DND-41 (cell line): ENCODE results near the gene OR6F1.

ENCODE experiments used
- ATAC-seq: fragments of 200-7000 bp; cut with Tn5 transposase; 3 replicates; pipeline ENCODE4 v1.9.1; 2021; ENCODE audit warnings: low read depth; ENCODE audit not compliant: insufficient read depth
- DNase-seq: peaks from one replicate; pipeline ENCODE4 v3.0.0-alpha.2; 2020
- H2AFZ ChIP-seq: 2 replicates; pipeline ENCODE4 v1.6.0; 2012; ENCODE audit warnings: low read depth, low read length
- H3K27ac ChIP-seq: 2 replicates; pipeline ENCODE4 v1.5.1; 2012; ENCODE audit warnings: low read length, inconsistent platforms
- H3K27me3 ChIP-seq: fragments of 200-600 bp; sonication (generic); 2 replicates; pipeline ENCODE4 v1.6.0; 2012; ENCODE audit warnings: low read length, mild to moderate bottlenecking, inconsistent platforms; ENCODE audit not compliant: insufficient read depth, poor library complexity
- H3K36me3 ChIP-seq: 2 replicates; pipeline ENCODE4 v1.5.1; 2012; ENCODE audit warnings: low read length, inconsistent platforms; ENCODE audit not compliant: insufficient read depth
- H3K4me1 ChIP-seq: 2 replicates; pipeline ENCODE4 v1.5.1; 2012; ENCODE audit warnings: mild to moderate bottlenecking, low read length; ENCODE audit not compliant: insufficient read depth
- H3K4me2 ChIP-seq: 2 replicates; pipeline ENCODE4 v1.6.0; 2012; ENCODE audit warnings: mild to moderate bottlenecking, moderate library complexity, low read length, inconsistent platforms; ENCODE audit not compliant: insufficient read depth
- H3K4me3 ChIP-seq, 2 experiments: fragments of 200-600 bp in 1 of 2; shearing (Covaris generic) in 1 of 2; 2 replicates each; pipeline ENCODE4 v1.5.1; 2012 to 2016; ENCODE audit warnings: inconsistent platforms in 2 of 2, low read length in 2 of 2, mild to moderate bottlenecking in 2 of 2, low read depth in 1 of 2, moderate library complexity in 1 of 2
- H3K79me2 ChIP-seq: 2 replicates; pipeline ENCODE4 v1.6.0; 2012; ENCODE audit warnings: low read length, inconsistent platforms; ENCODE audit not compliant: insufficient read depth
- H3K9ac ChIP-seq: 2 replicates; pipeline ENCODE4 v1.6.0; 2012; ENCODE audit warnings: low read depth, mild to moderate bottlenecking, inconsistent platforms, low read length, moderate library complexity
- H3K9me3 ChIP-seq: 2 replicates; pipeline ENCODE4 v1.5.1; 2012; ENCODE audit warnings: low read length, moderate library complexity, mild to moderate bottlenecking, inconsistent platforms; ENCODE audit not compliant: insufficient read depth, severe bottlenecking
- H4K20me1 ChIP-seq: 2 replicates; pipeline ENCODE4 v1.6.0; 2012; ENCODE audit warnings: low read length; ENCODE audit not compliant: insufficient read depth
- EZH2 ChIP-seq: IDR thresholded peaks from 3 replicates; pipeline ENCODE4 v1.6.1; 2012; ENCODE audit warnings: borderline replicate concordance, low read depth, mild to moderate bottlenecking, moderate library complexity, low read length, inconsistent platforms; ENCODE audit not compliant: severe bottlenecking
- TF ChIP-seq, protein P1 (sequence below): IDR thresholded peaks from 2 replicates; pipeline ENCODE4 v1.5.1; 2012; ENCODE audit warnings: borderline replicate concordance, low read length, moderate library complexity, mild to moderate bottlenecking; ENCODE audit not compliant: poor library complexity, severe bottlenecking; ENCODE audit errors: extremely low read depth

The OR6F1 gene

DNA sequence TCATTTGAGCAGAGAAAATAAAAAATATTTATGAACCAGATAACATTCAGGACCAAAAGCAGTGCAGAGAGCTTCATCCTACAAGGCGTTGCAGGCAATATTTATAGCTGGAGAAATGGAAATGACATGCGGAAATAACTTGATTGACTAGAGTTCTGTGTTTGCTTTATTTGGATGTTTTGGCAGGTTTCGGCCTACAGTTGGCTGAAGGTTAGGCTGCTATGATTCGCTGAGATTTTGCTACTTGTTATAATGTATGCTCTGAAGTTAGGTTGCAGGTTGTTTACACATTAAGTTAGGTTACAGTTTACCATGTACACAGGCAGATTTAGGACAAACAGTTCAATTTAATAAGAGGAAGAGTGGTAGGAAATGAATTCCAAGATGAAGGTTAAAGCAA lies 36.3 kb downstream of the OR6F1 start:
- ATAC-seq = no peak
- H3K4me3 ChIP-seq = no peak overlapping the region
- H3K36me3 ChIP-seq = no peaks in the 10 kb centered on the region
- H3K4me2 ChIP-seq = no peak overlapping the region
- no peaks in the 10 kb centered on the region for H4K20me1 ChIP-seq
- H3K4me1 ChIP-seq = no peaks in the 10 kb centered on the region
- no peak for TF ChIP-seq EZH2
- TF ChIP-seq, protein P1, sequence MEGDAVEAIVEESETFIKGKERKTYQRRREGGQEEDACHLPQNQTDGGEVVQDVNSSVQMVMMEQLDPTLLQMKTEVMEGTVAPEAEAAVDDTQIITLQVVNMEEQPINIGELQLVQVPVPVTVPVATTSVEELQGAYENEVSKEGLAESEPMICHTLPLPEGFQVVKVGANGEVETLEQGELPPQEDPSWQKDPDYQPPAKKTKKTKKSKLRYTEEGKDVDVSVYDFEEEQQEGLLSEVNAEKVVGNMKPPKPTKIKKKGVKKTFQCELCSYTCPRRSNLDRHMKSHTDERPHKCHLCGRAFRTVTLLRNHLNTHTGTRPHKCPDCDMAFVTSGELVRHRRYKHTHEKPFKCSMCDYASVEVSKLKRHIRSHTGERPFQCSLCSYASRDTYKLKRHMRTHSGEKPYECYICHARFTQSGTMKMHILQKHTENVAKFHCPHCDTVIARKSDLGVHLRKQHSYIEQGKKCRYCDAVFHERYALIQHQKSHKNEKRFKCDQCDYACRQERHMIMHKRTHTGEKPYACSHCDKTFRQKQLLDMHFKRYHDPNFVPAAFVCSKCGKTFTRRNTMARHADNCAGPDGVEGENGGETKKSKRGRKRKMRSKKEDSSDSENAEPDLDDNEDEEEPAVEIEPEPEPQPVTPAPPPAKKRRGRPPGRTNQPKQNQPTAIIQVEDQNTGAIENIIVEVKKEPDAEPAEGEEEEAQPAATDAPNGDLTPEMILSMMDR = no peak
- no peaks in the 10 kb centered on the region for H3K79me2 ChIP-seq
- no peaks in the 10 kb centered on the region for H3K27me3 ChIP-seq
- DNase-seq = no peak
- no peak overlapping the region for H3K9ac ChIP-seq
- H3K9me3 ChIP-seq = no peaks in the 10 kb centered on the region
- no peak overlapping the region for H3K27ac ChIP-seq
- no peak overlapping the region for H2AFZ ChIP-seq

DNA sequence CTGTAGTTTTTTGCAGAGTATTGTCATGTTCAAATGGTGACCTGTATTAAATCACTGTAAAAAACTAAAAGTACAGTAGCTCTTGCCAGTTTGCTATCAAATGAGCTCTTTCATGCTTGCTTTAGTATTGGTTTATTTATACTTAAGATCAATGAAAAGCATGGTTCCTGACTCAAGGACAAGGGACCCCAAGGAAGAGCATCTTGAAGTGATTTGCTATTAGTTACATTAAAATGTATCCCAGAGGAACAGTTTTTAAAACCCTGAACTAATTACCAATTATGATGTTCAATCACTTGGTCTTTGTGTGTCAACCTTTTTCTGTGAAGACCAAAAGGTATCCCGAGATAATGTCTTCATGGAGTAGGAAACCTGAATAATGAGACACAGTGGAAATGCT lies 36.8 kb downstream of the OR6F1 start, which contains the start of gene OR13G1:
TSS of gene OR13G1 (minus strand) at position 101 of the 400 bp plus-strand sequence. CDS start 6,698 bp downstream, outside the sequence.
- TF ChIP-seq EZH2 = no peak
- TF ChIP-seq, protein P1 = no peak
- no peak within 1 kb of the TSS for H3K9ac ChIP-seq
- no peak for DNase-seq
- no peaks in the 10 kb centered on the region for H3K79me2 ChIP-seq
- no peaks in the 10 kb centered on the region for H3K4me1 ChIP-seq
- no peak within 1 kb of the TSS for H3K4me3 ChIP-seq
- no peak within 1 kb of the TSS for H3K27ac ChIP-seq
- H3K9me3 ChIP-seq = no peaks in the 10 kb centered on the region
- H3K27me3 ChIP-seq = no peaks in the 10 kb centered on the region
- H3K4me2 ChIP-seq = no peak within 1 kb of the TSS
- ATAC-seq = no peak
- no peaks in the 10 kb centered on the region for H3K36me3 ChIP-seq
- H2AFZ ChIP-seq = no peak within 1 kb of the TSS
- H4K20me1 ChIP-seq = no peaks in the 10 kb centered on the region

DNA sequence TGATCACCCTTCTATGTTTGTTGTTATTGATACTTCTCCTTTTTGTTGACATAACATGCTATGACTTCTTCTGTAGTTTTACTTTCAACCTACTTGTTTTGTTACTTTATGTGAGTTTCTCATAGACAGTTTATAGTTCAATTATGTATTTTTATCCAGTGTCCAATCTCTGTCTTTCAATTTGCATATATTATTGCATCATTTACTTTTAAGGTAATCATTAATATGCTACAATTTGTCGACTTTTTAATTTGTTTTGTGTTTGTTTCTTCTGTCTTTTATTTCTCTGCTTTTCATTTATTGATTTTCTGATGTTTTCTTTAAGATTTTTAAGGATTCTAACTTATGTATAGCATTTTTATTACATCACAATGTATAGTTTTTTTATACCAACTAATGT lies 47.2 kb downstream of the OR6F1 start:
- H3K4me2 ChIP-seq = no peak overlapping the region
- H3K27ac ChIP-seq = no peak overlapping the region
- TF ChIP-seq EZH2 = no peak
- TF ChIP-seq, protein P1 = no peak
- H4K20me1 ChIP-seq = no peaks in the 10 kb centered on the region
- no peak overlapping the region for H2AFZ ChIP-seq
- H3K27me3 ChIP-seq = no peaks in the 10 kb centered on the region
- H3K79me2 ChIP-seq = no peaks in the 10 kb centered on the region
- no peaks in the 10 kb centered on the region for H3K36me3 ChIP-seq
- H3K4me1 ChIP-seq = no peaks in the 10 kb centered on the region
- H3K9me3 ChIP-seq = no peaks in the 10 kb centered on the region
- DNase-seq (no peak), ATAC-seq (no peak)
- H3K9ac ChIP-seq = no peak overlapping the region
- no peak overlapping the region for H3K4me3 ChIP-seq
